Fibroblast of villous mesenchyme (primary cell): ENCODE data around the gene TWSG1. TPM values are rescaled to one million over a fixed set of nuclear protein-coding genes. Genes with fewer than 3 reads are reported as not detected.
"Not testable (repeated sequence)": the region's sequence is repeated elsewhere in the genome, so short reads cannot be mapped to it uniquely, and the experiment has no call there.

ENCODE experiments used
- DNase-seq: peaks from one replicate; pipeline ENCODE4 v3.0.0-alpha.2; 2010; ENCODE audit warnings: low read depth
- H3K4me3 ChIP-seq: 2 replicates; pipeline ENCODE4 v1.5.1; 2011; ENCODE audit warnings: low read depth, mild to moderate bottlenecking, low read length
- CTCF ChIP-seq: IDR thresholded peaks from 2 replicates; pipeline ENCODE4 v1.5.1; 2012; ENCODE audit warnings: low read depth, mild to moderate bottlenecking, low read length; ENCODE audit not compliant: insufficient read depth
- total RNA-seq: library from RNA; depleted of rRNA; stranded (reverse); fragments of >200 nt; gene quantifications from 2 replicates; pipeline ENCODE4 v1.2.3, GENCODE V29; 2012

Gene TWSG1
- total RNA-seq, 1 donor, result 181 TPM

GRCh38 chr18:9428862-9429661 is 94.5 kb downstream of the TWSG1 start:
- no peak for TF ChIP-seq CTCF
- no peak overlapping the region for H3K4me3 ChIP-seq
- no peak for DNase-seq

- no peak overlapping the region for H3K4me3 ChIP-seq
- DNase-seq, result no peak
- no peak for TF ChIP-seq CTCF
Observed at GRCh38 chr18:9429662-9429993, 95.1 kb downstream of the TWSG1 start.

- DNase-seq, H3K4me3 ChIP-seq: not testable (repeated sequence)
Observed at GRCh38 chr18:9430315-9430714, 95.7 kb downstream of the TWSG1 start.

GRCh38 chr18:9431296-9431695 is 96.7 kb downstream of the TWSG1 start:
- H3K4me3 ChIP-seq, result no peak overlapping the region
- no peak for DNase-seq
- no peak for TF ChIP-seq CTCF

GRCh38 chr18:9433122-9433521 is 98.5 kb downstream of the TWSG1 start:
- not testable (repeated sequence) for H3K4me3 ChIP-seq, DNase-seq

- no peak for TF ChIP-seq CTCF
- H3K4me3 ChIP-seq, result no peak overlapping the region
- DNase-seq, result no peak
Observed at GRCh38 chr18:9433671-9434121, 99.1 kb downstream of the TWSG1 start.

GRCh38 chr18:9434122-9434701 is 99.6 kb downstream of the TWSG1 start:
- no peak for DNase-seq
- no peak for TF ChIP-seq CTCF
- no peak overlapping the region for H3K4me3 ChIP-seq

GRCh38 chr18:9435041-9435440 is 100.5 kb downstream of the TWSG1 start:
- no peak for TF ChIP-seq CTCF

More at GRCh38 chr18:9435041-9435440, 100.5 kb downstream of the TWSG1 start:
- H3K4me3 ChIP-seq, result no peak overlapping the region
- DNase-seq, result no peak
